Esophagus muscularis mucosa (tissue), 4 donors: ENCODE data around the gene RYR1. TPM values are rescaled to one million over a fixed set of nuclear protein-coding genes. Genes with fewer than 3 reads are reported as not detected.
A peak's percentile ranks its signal among the peaks of the same experiment; 100 is the strongest.

Experiments used
- DNase-seq: peaks from one replicate; pipeline ENCODE4 v3.0.0-alpha.2; 2017; ENCODE audit errors: extremely low spot score
- H3K27ac ChIP-seq, 4 donors: fragments of 200-600 bp; sonication (generic); replicated peaks in 1 of 4; 1 replicate in 3 of 4; 2 replicates in 1 of 4; pipeline ENCODE4 v1.5.1; 2016 to 2019; ENCODE audit warnings: mild to moderate bottlenecking in 1 of 4
- H3K27me3 ChIP-seq, 4 donors: fragments of 200-600 bp; sonication (generic); one replicate each; pipeline versions ENCODE4 v1.5.1 to v1.6.0; 2016 to 2019
- H3K36me3 ChIP-seq, 4 donors: fragments of 200-600 bp; sonication (generic); one replicate each; pipeline ENCODE4 v1.5.1; 2016 to 2019
- H3K4me1 ChIP-seq, 4 donors: fragments of 200-600 bp; sonication (generic); one replicate each; pipeline ENCODE4 v1.5.1; 2016 to 2019
- H3K4me3 ChIP-seq, 4 donors: fragments of 200-600 bp; sonication (generic); 1 replicate in 2 of 4; 2 replicates in 2 of 4; pipeline ENCODE4 v1.5.1; 2016 to 2019; ENCODE audit warnings: mild to moderate bottlenecking in 4 of 4, moderate library complexity in 1 of 4
- H3K9me3 ChIP-seq, 4 donors: fragments of 200-600 bp; sonication (generic); 1 replicate in 3 of 4; 2 replicates in 1 of 4; pipeline ENCODE4 v1.5.1; 2016 to 2019
- EP300 ChIP-seq: sonication (generic); formaldehyde crosslinking; IDR thresholded peaks from one replicate; pipeline ENCODE4 v1.6.1; 2017; ENCODE audit warnings: antibody characterized with exemption
- POLR2A ChIP-seq: fragments of 450-650 bp; IDR thresholded peaks from one replicate; pipeline ENCODE4 v1.6.1; 2017; ENCODE audit warnings: antibody characterized with exemption, moderate library complexity, mild to moderate bottlenecking, low read depth
- POLR2AphosphoS5 ChIP-seq, 2 donors: sonication (generic); formaldehyde crosslinking; IDR thresholded peaks; one replicate each; pipeline ENCODE4 v1.6.1; 2017; ENCODE audit warnings: antibody characterized with exemption in 2 of 2
- WGBS: methylation state at CpG from one replicate; pipeline ENCODE4 v1.1.5; 2018; 5-methylcytosine and 5-hydroxymethylcytosine counted together
- intact Hi-C: fragments of 100-400 bp; cut with DNase I; formaldehyde crosslinking; loops from one replicate; pipeline ENCODE4 v1.15.1; 2023
- total RNA-seq, 4 donors: library from RNA; depleted of rRNA; stranded (reverse); fragments of >200 nt; gene quantifications; one replicate each; pipeline versions ENCODE4 v1.1.0 to v1.2.1, GENCODE V29; 2016
- TF ChIP-seq, protein P1 (sequence below), 3 experiments: fragments of 200-600 bp in 2 of 3; fragments of 450-650 bp in 1 of 3; sonication (generic) in 2 of 3; IDR thresholded peaks; one replicate each; pipeline ENCODE4 v1.5.1; 2017 to 2019; ENCODE audit warnings: antibody characterized with exemption in 3 of 3, mild to moderate bottlenecking in 2 of 3, moderate library complexity in 1 of 3

Gene RYR1
- total RNA-seq, 4 donors from 2014 or later, result 0.99 to 4.0 (median 2.7) TPM

DNA sequence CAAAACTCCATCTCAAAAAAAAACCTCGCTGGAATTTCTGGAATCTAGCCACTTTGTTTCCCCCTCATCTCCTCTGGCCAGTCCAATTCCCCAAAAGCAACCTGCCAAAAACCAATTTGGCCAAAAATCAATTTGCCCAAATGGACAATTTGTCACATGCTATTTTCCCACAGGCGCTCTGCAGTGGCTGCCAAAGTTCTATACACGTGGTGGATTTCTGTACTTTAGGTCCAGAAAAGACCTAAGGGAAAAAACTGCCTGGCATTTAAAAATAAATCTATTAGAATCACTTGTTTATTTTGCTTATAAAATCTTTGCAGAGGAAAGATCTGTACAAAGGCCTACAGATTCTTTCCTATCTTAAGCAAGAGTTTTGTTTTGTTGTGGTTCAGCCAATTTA lies 104.9 kb downstream of the RYR1 start:
- peaks cover 0 to 18% (median 16%) of the 10 kb centered on the region in 4 donors for H3K4me1 ChIP-seq
- H3K27ac ChIP-seq, result no peak overlapping the region
- TF ChIP-seq POLR2AphosphoS5 (IDR thresholded peaks at IDR 0.05) (no peak), POLR2A (no peak), EP300 (no peak)
- TF ChIP-seq, protein P1, sequence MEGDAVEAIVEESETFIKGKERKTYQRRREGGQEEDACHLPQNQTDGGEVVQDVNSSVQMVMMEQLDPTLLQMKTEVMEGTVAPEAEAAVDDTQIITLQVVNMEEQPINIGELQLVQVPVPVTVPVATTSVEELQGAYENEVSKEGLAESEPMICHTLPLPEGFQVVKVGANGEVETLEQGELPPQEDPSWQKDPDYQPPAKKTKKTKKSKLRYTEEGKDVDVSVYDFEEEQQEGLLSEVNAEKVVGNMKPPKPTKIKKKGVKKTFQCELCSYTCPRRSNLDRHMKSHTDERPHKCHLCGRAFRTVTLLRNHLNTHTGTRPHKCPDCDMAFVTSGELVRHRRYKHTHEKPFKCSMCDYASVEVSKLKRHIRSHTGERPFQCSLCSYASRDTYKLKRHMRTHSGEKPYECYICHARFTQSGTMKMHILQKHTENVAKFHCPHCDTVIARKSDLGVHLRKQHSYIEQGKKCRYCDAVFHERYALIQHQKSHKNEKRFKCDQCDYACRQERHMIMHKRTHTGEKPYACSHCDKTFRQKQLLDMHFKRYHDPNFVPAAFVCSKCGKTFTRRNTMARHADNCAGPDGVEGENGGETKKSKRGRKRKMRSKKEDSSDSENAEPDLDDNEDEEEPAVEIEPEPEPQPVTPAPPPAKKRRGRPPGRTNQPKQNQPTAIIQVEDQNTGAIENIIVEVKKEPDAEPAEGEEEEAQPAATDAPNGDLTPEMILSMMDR (IDR thresholded peaks at IDR 0.05), result no peak
- H3K36me3 ChIP-seq, result peaks cover 0 to 8% (median 0%) of the 10 kb centered on the region in 4 donors
- 21% methylated on average over 3 of the region's 3 CpGs for WGBS
- peaks cover 0 to 20% (median 17%) of the 10 kb centered on the region in 4 donors for H3K9me3 ChIP-seq
- no peak for DNase-seq
- intact Hi-C loops, result no loop called here
- no peaks in the 10 kb centered on the region for H3K27me3 ChIP-seq
- no peak overlapping the region for H3K4me3 ChIP-seq

DNA sequence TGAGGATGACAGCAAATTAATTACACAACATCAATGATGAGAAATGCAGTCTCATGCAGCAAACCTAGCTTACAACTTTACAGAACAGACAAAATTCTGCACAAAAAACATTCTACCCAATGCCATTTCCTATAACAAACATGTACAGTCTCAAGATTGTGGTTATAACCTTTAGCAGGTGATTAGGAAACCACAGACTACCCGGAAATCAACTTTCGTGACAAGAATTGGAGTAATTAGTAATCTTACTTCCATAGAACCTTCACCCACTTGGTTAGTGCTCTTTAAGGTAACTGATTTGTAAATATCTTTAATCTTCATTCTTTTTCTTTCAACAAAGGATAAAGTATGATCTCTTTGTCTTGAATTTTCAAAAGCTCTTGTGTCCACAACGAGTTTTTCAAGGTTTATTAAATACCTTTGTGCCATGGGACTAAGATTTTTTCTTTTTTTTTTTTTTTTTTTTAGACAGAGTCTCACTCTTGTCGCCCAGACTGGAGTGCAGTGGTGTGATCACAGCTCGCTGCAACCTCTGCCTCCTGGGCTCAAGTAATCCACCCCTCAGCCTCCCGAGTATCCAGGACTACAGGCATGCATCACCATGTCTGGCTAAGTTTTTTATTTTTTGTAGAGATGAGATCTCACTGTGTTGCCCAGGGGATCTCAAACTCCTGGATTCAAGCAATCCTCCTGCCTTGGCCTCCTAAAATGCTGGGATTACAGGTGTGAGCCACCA lies 105.5 kb downstream of the RYR1 start:
- Histone ChIP-seq H3K4me1 (peaks cover 0 to 24% (median 21%) of the 10 kb centered on the region in 4 donors), H3K27ac (peak overlapping the region in 1 of 4 donors; percentile 46), H3K9me3 (peaks cover 0 to 20% (median 17%) of the 10 kb centered on the region in 4 donors), H3K36me3 (peaks cover 0 to 8% (median 0%) of the 10 kb centered on the region in 4 donors), H3K4me3 (no peak overlapping the region), H3K27me3 (no peaks in the 10 kb centered on the region)
- intact Hi-C loops, result no loop called here
- DNase-seq, result no peak
- WGBS, result 51% methylated on average over 6 of the region's 6 CpGs
- TF ChIP-seq POLR2AphosphoS5 (IDR thresholded peaks at IDR 0.05) (no peak), EP300 (no peak), POLR2A (no peak)
- TF ChIP-seq, protein P1 (IDR thresholded peaks at IDR 0.05), result no peak

DNA sequence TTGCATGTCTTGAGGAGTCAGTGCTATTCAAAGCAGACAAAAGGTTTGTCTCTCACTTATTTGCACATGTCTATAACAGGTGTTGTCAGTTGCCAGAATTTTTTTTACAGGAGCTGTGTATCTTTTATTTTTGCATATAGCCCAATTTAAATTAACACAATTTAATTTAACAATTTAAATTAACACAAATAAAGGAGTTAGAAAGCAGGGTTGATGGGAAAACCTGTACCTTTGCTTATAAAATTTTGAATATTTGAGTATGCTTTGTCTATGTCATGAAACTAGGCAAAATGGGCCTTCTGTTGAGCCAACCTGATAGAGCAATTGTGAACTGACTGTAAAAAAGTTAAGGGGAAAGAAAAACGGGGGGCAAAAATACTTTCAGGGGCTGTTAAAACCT lies 106.3 kb downstream of the RYR1 start:
- Histone ChIP-seq H3K4me3 (no peak overlapping the region), H3K4me1 (peaks cover 0 to 32% (median 29%) of the 10 kb centered on the region in 4 donors), H3K27ac (no peak overlapping the region), H3K9me3 (peaks cover 0 to 16% (median 13%) of the 10 kb centered on the region in 4 donors), H3K27me3 (no peaks in the 10 kb centered on the region), H3K36me3 (peaks cover 0 to 5% (median 0%) of the 10 kb centered on the region in 4 donors)
- WGBS, result 61% methylated on average over 1 of the region's 1 CpG
- intact Hi-C loops, result loop anchor here (10.0 kb wide), 2 partner anchors 65 to 385 kb away; no protein-coding TSS in a partner anchor
- TF ChIP-seq POLR2A (no peak), EP300 (no peak), POLR2AphosphoS5 (IDR thresholded peaks at IDR 0.05) (no peak)
- TF ChIP-seq, protein P1 (IDR thresholded peaks at IDR 0.05), result no peak
- no peak for DNase-seq

DNA sequence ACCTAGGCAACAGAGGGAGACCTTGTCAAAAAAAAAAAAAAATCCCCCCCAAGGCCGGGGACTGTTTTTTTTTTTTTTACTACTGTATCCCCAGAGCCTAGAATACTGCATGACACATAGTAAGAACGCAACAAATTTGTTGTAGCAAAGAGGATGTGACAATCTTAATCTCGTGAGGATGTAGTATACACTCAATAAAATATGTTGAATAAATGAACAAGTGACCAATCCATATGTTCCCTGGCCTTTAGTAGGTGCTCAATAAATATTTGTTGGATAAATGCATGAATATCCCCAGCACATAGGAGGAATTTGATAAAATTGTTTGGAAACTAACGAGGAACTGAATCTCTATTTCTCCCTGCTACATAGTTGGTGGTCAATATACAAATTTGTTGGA lies 108.5 kb downstream of the RYR1 start:
- 81% methylated on average over 4 of the region's 4 CpGs for WGBS
- intact Hi-C loops, result loop anchor here (10.0 kb wide), 2 partner anchors 63 to 383 kb away; no protein-coding TSS in a partner anchor

More for the DNA sequence above, 108.5 kb downstream of the RYR1 start:
- Histone ChIP-seq H3K27ac (no peak overlapping the region), H3K4me3 (no peak overlapping the region), H3K36me3 (no peaks in the 10 kb centered on the region), H3K4me1 (peaks cover 0 to 36% (median 31%) of the 10 kb centered on the region in 4 donors), H3K27me3 (no peaks in the 10 kb centered on the region), H3K9me3 (no peaks in the 10 kb centered on the region)
- no peak for DNase-seq
- TF ChIP-seq POLR2A (no peak), EP300 (no peak), POLR2AphosphoS5 (IDR thresholded peaks at IDR 0.05) (no peak)
- TF ChIP-seq, protein P1 (IDR thresholded peaks at IDR 0.05), result no peak
